ENCODE measurements around the gene OR2T6.
"Not testable (repeated sequence)": the region's sequence is repeated elsewhere in the genome, so short reads cannot be mapped to it uniquely, and the experiment has no call there.

Gene OR2T6

GRCh38 chr1:248406721-248407692 lies 31.5 kb downstream of the OR2T6 start:
- H3K27ac ChIP-seq, result no peak overlapping the region
- no peak for TF ChIP-seq CTCF (conservative IDR thresholded peaks at IDR 0.05)

- no peak overlapping the region for H3K27ac ChIP-seq
- TF ChIP-seq CTCF (conservative IDR thresholded peaks at IDR 0.05), result no peak
Observed at GRCh38 chr1:248416226-248416625, 40.7 kb downstream of the OR2T6 start.

DNA sequence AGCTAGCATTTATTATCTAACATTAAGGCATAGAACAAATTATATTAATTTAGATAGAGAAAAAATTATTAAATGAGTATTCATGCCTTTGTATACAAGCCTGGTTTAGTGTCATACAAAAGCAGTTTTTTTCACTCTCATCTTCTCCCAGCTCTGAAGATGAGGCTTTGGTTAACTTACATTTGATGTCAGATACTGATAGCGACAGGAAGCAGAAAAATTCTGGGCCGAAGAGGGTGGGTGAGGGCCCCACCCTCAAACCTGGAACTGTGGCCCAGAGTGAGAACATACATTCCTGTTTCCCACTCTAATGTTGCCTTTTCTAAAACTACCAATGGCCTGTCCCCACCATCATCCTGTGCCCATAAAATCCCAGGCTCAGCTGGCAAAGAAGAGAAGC lies 42.3 kb downstream of the OR2T6 start:
- no peak overlapping the region for H3K27ac ChIP-seq
- TF ChIP-seq CTCF (conservative IDR thresholded peaks at IDR 0.05), result no peak

- no peak for TF ChIP-seq CTCF (conservative IDR thresholded peaks at IDR 0.05)
Observed at GRCh38 chr1:248421384-248421783, 45.8 kb downstream of the OR2T6 start.

GRCh38 chr1:248427526-248428191 lies 52.1 kb downstream of the OR2T6 start:
- not testable (repeated sequence) for H3K27ac ChIP-seq

More at GRCh38 chr1:248421384-248421783, 45.8 kb downstream of the OR2T6 start:
- H3K27ac ChIP-seq, result no peak overlapping the region

DNA sequence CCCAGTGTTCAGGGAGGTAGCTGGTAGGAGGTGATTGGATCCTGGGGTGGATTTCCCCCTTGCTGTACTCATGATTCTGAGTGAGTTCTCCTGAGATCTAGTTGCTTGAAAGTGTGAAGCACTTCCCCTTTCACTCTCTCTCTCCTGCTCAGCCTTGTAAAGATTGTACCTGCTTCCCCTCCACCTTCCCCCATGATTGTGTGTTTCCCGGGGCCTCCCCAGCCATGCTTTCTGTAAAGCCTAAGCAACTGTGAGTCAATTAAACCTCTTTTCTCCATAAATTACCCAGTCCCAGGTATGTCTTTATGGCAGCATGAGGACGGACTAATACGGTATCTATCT lies 52.6 kb downstream of the OR2T6 start:
- H3K27ac ChIP-seq, result not testable (repeated sequence)

DNA sequence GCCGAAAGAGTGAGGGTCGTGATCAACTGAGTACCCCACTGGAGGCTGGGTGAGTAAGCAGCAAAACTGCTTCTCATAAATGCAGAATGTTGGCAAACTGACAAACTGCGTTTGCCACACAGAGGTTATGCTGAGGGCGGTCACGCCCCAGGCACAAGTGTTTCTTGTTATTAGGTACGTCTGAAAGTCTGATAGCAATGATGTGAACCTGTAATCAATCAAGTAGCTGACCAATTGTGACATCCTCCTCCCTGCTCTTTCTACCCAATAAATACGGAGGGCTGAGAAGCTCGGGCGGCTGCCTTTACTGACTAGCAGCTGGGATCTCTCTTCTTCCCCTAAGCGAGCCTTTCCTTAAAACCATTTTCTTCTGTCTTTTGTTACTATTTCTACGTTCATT lies 56.1 kb downstream of the OR2T6 start:
- H3K27ac ChIP-seq, result not testable (repeated sequence)

GRCh38 chr1:248432201-248432600 lies 56.7 kb downstream of the OR2T6 start:
- H3K27ac ChIP-seq, result not testable (repeated sequence)

- not testable (repeated sequence) for H3K27ac ChIP-seq
Observed at GRCh38 chr1:248433811-248434415, 58.4 kb downstream of the OR2T6 start.

DNA sequence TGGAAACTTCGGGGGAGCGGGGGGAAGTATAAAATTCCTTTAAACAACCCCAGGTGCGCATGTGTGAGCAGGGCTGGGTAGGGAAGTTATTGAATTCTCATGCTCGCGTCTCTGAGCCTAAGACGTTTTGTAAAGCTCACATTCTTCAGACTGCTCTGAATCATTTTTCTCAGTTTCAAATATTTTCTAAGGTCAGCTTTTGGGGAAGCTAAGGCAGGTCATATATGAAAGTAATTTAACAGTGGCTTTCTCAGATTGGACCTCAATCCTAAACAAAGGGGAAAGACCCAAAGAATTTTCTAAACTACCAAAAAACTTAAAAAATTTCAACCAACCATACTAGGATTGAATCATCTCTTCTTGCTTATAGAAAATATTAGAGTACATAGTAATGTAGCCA lies 59.4 kb downstream of the OR2T6 start:
- H3K27ac ChIP-seq, result not testable (repeated sequence)

DNA sequence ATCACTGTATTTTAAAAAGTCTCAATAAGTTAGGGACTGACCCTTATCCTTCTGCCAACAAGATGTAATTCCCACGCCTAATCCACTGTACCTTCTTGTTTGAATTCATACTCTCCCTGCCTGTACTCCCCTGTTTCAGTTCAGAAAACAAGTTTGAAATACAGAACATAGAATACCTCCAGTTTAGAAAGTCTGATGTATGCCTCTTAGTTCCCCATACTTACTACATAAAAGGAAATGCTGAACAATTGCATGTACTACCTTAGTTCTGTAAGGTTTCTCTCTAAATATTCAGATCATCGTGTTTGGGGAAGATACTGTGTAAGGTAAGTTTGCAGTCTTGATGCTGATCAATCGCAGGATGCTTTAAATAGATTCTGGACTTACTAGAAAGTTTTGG lies 60.8 kb downstream of the OR2T6 start:
- H3K27ac ChIP-seq, result not testable (repeated sequence)

GRCh38 chr1:248438668-248439067 lies 63.1 kb downstream of the OR2T6 start:
- H3K27ac ChIP-seq, result not testable (repeated sequence)

GRCh38 chr1:248439283-248439682 lies 63.7 kb downstream of the OR2T6 start:
- H3K27ac ChIP-seq, result not testable (repeated sequence)

Data from VCaP (cell line).